ENCODE results near the gene POLR1E. TPM values are rescaled to one million over a fixed set of nuclear protein-coding genes. Genes with fewer than 3 reads are reported as not detected.

POLR1E gene
- total RNA-seq, 1 experiment from 2014 or later: 45.8 TPM

GRCh38 chr9:37521111-37521510 is 35.4 kb downstream of the POLR1E start:
- Histone ChIP-seq H3K18ac (ENCODE audit: insufficient read length, low read depth, low read length) (no peak overlapping the region), H2BK120ac (ENCODE audit: low read depth, low read length, poor library complexity, severe bottlenecking) (no peak overlapping the region), H3K79me1 (ENCODE audit: insufficient read depth, low read depth, low read length, poor library complexity, severe bottlenecking) (no peaks in the 10 kb centered on the region), H2BK5ac (ENCODE audit: insufficient read length, low read length) (no peak overlapping the region), H3T11ph (ENCODE audit: low read length) (no peak overlapping the region), H4K5ac (ENCODE audit: insufficient read length, low read depth, low read length) (no peak overlapping the region), H3K23me2 (ENCODE audit: insufficient read length, low read depth, low read length, poor library complexity, severe bottlenecking) (no peaks in the 10 kb centered on the region), H3K23ac (ENCODE audit: insufficient read length, low read depth, low read length) (no peak overlapping the region), H3K4me1 (ENCODE audit: insufficient read depth, low read length) (no peaks in the 10 kb centered on the region), H2BK15ac (ENCODE audit: low read depth, low read length) (no peak overlapping the region; the same call in 1 of the 2 replicates), H3K14ac (ENCODE audit: insufficient read depth, low read length) (no peak overlapping the region), H3K9me3 (ENCODE audit: control insufficient read depth, low read depth, low read length) (no peaks in the 10 kb centered on the region), H3K27ac (ENCODE audit: insufficient read length, low read depth, low read length) (no peak overlapping the region), H2BK12ac (ENCODE audit: insufficient read length, low read depth, low read length) (no peak overlapping the region), H4K20me1 (ENCODE audit: control insufficient read depth, insufficient read depth, insufficient read length) (no peaks in the 10 kb centered on the region), H3K27me3 (ENCODE audit: insufficient read depth, low read length) (no peaks in the 10 kb centered on the region), H2BK20ac (ENCODE audit: low read depth, low read length, poor library complexity, severe bottlenecking) (no peak overlapping the region), H4K91ac (ENCODE audit: insufficient read length, low read depth, low read length) (no peak overlapping the region), H2AK5ac (ENCODE audit: insufficient read length, low read length) (no peak overlapping the region), H3K56ac (ENCODE audit: insufficient read length, low read depth, low read length) (no peak overlapping the region), H4K8ac (replicated peaks; ENCODE audit: insufficient read length, low read depth, low read length) (no peak overlapping the region), H3K4ac (ENCODE audit: low read depth, low read length) (no peak overlapping the region), H2AFZ (ENCODE audit: low read length) (no peak overlapping the region), H3K4me2 (ENCODE audit: insufficient read depth, insufficient read length, low read length) (no peak overlapping the region), H3K9ac (ENCODE audit: extremely low read depth, insufficient read length, low read length) (no peak overlapping the region), H3K79me2 (ENCODE audit: insufficient read depth, low read length) (no peaks in the 10 kb centered on the region)
- Mint-ChIP-seq H3K4me3 (no peak overlapping the region), H3K27me3 (ENCODE audit: low read depth) (no peaks in the 10 kb centered on the region), H3K27ac (no peak overlapping the region), H3K4me1 (0 out of 4 replicates have a peak, but pooled peaks cover 0 to 2% of the 10 kb centered on the region in 2 experiments), H3K36me3 (ENCODE audit: insufficient read depth in 1 of 3, low read depth in 3 of 3) (peaks cover 10 to 58% (median 57%) of the 10 kb centered on the region in 3 experiments), H3K9me3 (no peaks in the 10 kb centered on the region)
- DNase-seq: no peak
- no peak for TF ChIP-seq CTCF (conservative IDR thresholded peaks at IDR 0.05)
- no CpG with 5 or more reads among the region's 10 CpGs for WGBS (ENCODE audit: extremely low coverage, insufficient read length, low lambda C conversion rate)
